NCI-H2081 (cell line): Measurements from ENCODE around the gene RNU7-1.
A peak's percentile ranks its signal among the peaks of the same experiment; 100 is the strongest.

Experiments used
- DNase-seq, 2 experiments: peaks; one replicate each; lab custom pipeline; 2025; lab: John Stamatoyannopoulos, UW

Gene RNU7-1

DNA sequence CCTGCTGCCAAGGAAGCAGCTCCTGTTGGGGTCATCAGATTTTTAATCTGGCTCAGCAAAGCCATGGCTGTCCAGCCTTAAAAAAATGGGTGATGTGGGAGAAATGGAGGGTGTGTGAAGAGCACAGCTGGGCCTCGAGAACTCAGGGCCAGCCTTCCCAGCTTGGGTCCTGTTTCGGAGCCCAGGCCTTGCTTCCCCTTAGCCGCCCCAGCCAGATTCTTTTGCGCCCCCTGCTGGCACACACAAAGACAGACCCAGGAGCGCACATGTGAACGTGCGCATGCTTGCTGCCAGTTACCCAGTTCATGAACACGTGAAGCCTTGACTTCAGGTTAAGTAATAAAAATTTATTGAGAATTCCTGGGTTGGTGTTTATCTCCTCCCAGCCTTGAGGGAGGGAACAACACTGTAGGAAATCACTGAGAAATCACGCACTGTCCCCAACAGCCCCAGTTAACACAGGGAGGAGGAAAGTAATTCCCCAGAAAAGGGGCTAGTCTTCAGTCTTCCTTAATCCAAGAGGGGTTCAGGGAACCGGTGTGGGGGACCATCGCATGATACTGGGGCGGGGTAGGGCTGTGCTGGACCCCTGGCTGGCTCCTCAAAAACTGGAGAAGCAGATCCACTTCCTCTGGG is 21.5 kb downstream of the RNU7-1 start:
- peak; percentile 91 to 93 for DNase-seq

GRCh38 chr12:6965714-6966113 is 22.1 kb downstream of the RNU7-1 start:
- no peak for DNase-seq

DNA sequence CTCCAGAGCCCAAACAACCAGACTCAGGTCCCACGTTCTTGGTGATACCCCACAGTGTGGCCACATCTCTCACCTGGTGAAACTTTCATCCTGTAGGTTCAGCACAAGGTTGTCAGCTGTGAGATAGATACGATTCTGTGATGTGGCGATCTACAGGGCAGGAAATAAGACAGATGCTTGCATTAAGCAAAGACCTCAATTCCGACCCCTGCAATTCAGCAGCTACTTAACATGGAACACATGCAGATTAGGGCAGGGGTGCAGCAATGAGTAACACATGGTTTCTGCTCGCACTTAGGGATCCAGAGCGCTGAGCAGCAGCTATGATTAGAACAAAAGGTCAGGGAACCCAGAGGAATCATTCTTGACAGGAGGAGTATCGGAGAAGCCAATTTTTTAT is 22.7 kb downstream of the RNU7-1 start:
- no peak for DNase-seq

- no peak for DNase-seq
Measured at GRCh38 chr12:6967651-6968100, 24.1 kb downstream of the RNU7-1 start.

- DNase-seq, result no peak
Measured at GRCh38 chr12:6968426-6968825, 24.8 kb downstream of the RNU7-1 start.

GRCh38 chr12:6970096-6970527 is 26.5 kb downstream of the RNU7-1 start:
- DNase-seq, result no peak

GRCh38 chr12:6974180-6974579 is 30.6 kb downstream of the RNU7-1 start:
- DNase-seq, result no peak

- DNase-seq, result no peak
Measured at GRCh38 chr12:6975297-6976032, 31.8 kb downstream of the RNU7-1 start.

DNA sequence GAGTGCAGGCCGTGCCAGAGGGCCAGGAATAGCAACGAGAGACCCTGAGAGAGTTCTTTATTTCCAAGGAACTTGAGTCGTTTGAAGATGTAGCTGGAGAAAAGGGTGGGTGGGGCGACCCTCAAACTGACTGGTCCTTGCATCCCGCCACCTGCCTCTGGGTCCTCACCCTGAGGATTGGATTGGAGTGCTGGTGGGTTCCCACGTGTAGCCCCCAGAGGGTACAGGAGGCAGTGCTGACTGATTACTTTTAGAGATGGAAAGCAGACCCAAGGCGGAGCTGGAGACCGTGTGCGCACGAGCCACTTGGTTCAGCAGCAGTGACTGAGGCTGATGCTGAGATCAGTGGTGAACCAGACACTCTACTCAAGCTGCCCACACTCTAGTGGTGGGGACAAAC is 34.0 kb downstream of the RNU7-1 start:
- no peak for DNase-seq

DNA sequence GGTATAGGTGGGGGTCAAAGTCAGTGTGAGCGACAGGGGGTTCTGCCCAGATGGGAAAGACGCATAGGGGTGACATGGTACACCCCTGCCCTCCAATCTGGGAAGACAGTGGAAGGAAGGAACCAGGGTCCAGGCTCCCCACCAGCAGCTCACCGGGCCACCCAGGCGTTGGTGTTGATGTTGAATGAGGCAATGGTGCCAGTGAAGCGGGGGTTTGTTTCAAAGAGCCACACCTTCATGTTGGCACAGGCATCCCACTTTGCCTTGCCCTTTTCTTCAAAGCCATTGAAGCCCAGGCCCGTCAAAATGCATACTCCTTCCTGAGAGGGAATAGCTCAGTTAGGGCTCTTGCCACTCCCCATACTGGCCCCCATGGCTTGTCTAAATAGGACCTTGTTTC is 34.6 kb downstream of the RNU7-1 start:
- DNase-seq, result no peak

DNA sequence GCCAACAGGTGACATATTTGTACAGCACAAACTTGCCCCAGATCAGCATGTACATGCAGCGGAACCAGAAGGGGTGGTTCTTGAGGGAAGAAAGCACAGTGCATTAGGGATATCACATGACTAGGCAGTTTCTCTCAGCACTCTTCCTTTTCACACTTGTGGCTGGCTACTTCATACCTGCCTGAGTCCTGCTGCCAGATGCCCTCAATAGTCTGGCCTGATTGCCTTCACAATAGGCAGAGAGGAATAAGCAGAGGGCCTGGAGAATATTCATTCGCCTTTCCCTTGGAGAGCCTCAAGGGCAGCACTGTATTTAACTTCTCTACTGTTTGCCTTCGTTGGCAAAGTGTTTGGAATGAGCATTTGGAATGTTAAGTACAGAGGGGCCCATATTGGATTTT is 35.0 kb downstream of the RNU7-1 start:
- no peak for DNase-seq

DNA sequence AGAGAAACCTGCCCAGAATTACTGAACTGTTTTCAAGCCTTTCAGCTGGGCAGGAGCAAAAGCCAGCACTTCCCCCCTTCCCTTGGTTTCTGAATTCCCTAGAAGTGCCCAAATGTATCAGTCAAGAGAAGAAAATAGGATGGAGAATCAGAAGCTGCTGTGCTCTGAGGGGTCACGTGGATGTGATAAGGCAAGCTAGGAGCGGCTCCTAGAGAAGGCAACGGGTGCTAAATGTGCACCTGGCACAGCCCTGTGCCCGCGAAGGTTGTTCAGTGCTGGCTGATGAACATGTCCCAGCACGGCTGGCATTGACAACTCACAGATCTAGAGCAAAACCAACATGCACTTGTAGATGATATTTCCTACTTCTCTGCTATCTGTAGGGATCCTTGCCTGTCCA is 35.4 kb downstream of the RNU7-1 start:
- DNase-seq, result no peak

DNA sequence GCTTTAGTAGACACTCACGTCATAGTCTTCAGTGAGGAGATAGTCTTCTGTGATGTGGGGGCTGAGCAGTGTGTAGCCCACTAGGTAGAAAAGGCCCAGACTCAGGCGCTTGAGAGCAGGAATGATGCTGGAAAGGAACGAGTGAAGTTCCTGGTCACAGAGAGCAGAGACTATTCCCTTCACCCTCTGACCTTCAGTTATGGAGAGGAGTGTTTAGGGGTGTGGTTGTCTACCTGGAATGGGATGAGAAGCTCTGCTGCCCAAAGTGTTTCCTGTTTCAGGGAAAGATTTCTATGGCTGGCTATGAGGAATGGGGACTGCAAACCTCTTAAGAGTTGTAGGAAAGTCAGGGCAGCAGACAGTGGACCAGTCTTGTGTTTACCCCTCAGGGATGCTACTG is 35.8 kb downstream of the RNU7-1 start:
- DNase-seq, result no peak

- no peak for DNase-seq
Measured at GRCh38 chr12:6980075-6980474, 36.5 kb downstream of the RNU7-1 start.

- DNase-seq, result no peak
Measured at GRCh38 chr12:6980740-6981139, 37.1 kb downstream of the RNU7-1 start.

DNA sequence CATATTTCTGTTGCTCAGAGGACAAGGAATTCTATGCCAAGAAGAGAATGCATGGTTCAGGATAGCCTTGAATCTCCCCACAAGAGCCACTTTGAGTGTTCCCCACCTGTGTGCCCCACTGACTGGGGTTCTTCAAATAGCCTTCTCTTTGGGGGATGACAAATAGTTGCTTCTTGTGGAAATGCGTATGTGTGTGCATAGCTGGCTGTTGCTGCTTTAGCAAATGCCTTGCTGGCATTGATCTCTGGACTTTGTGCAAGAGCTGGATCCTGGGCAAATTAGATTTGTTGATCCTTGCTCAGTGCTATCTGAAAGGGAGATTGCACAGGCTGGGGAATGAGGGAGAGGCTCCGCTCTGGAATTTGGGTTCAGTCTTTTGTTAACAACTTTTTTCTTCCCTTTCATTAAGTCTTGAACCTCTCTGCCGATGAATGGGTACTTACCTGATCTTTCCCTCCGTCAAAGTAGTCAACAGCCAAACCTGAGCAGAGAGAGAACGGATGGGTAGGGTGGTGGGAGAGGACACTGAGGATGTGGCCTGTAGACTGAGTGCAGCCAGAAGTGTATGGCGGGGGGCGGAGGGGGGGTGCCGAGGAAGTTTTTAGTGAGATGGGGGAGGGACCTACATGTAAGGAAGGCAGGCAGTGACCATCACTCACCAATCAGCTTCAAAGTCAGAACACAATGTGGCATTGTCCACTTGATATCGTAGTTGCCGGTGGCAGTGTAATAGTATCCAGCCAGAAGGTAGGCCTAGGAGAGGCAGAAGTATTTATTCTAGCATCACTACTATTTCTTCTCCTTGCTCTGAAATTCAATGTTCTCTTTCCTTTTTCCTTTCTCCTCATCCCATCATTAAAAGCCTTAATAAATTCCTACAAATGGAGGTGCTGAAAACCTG is 37.8 kb downstream of the RNU7-1 start:
- DNase-seq, result no peak

DNA sequence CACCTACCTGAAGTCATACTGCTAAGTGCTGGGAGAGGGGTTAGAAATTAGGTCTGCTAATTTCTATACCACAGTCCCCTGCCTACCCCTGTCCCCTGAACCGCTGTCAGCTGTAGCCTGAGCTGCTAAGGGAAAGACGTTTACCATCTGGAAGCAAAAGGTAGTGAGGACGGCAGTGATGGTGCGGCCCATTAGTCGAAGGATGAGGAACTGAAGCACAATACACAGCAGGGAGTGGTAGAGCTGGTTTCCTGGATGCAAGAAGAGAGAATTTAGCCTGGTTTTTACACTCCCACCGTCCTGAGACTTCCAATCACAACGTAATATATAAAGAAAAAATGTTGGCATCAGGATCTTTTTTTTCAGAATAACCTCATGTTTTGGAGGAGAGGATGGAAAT is 38.9 kb downstream of the RNU7-1 start:
- DNase-seq, result no peak

DNA sequence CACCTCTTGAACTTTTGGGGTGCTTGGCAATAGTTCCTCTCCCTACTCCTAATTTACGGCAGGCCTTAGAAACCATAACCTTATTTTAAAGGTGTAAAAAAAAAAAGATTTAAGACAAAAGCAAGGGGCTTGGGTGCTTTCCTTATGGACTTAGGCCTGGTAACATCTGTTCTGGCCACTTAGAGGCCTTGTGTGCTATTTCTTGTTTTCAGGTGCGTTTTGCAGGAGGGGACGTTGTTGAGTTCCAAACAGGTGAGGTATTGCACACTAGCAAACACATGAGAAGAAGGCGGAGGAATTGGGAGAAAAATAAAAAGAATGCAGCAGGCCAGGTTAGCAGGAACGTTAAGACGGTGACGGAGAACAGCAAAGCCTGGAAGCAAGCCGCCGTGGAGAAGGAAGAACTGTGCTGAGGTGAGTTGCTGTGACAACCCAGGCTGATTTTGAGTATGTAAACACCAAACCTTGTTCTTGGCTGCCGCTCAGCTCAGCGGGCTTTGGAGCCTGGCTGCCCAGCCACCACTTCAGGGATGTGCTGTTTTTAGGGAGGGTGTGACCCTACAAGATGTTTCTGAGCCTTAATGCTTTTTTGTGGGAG is 44.4 kb downstream of the RNU7-1 start:
- peak; percentile 13 to 43 for DNase-seq
